Hematopoietic multipotent progenitor cell treated with erythropoietin and hydrocortisone succinate and interleukin-3 and kit ligand, for 8 days (in vitro differentiated cells): ENCODE data around the gene IDH3G.

Experiments used
- DNase-seq: peaks from one replicate; pipeline ENCODE4 v3.0.0-alpha.2; 2015

The IDH3G gene

GRCh38 chrX:153784325-153784967, 9.7 kb downstream of the IDH3G start:
- no peak for DNase-seq

GRCh38 chrX:153783378-153784013, 10.7 kb downstream of the IDH3G start:
- no peak for DNase-seq

GRCh38 chrX:153782871-153783270, 11.3 kb downstream of the IDH3G start:
- no peak for DNase-seq

GRCh38 chrX:153782313-153782712, 11.9 kb downstream of the IDH3G start:
- no peak for DNase-seq

GRCh38 chrX:153781428-153782047, 12.6 kb downstream of the IDH3G start:
- DNase-seq = no peak

GRCh38 chrX:153780678-153781427, 13.3 kb downstream of the IDH3G start, which contains the start of gene SRPK3:
TSS of gene SRPK3 (plus strand) at chrX:153781041. CDS start at chrX:153781087, 46 bp downstream.
- no peak for DNase-seq

- no peak for DNase-seq
These were observed 14.1 kb downstream of the IDH3G start for GRCh38 chrX:153779891-153780677.

GRCh38 chrX:153778684-153779101, 15.5 kb downstream of the IDH3G start:
- DNase-seq = no peak

- DNase-seq = no peak
These were observed 16.0 kb downstream of the IDH3G start for GRCh38 chrX:153778181-153778580.

- no peak for DNase-seq
These were observed 16.7 kb downstream of the IDH3G start for GRCh38 chrX:153777261-153778090.

GRCh38 chrX:153776611-153777045, 17.5 kb downstream of the IDH3G start:
- no peak for DNase-seq

GRCh38 chrX:153776120-153776599, 18.0 kb downstream of the IDH3G start:
- no peak for DNase-seq

GRCh38 chrX:153775293-153776119, 18.7 kb downstream of the IDH3G start:
- DNase-seq = no peak

- DNase-seq = no peak
These were observed 19.4 kb downstream of the IDH3G start for GRCh38 chrX:153774576-153775292.

GRCh38 chrX:153773741-153774575, 20.2 kb downstream of the IDH3G start:
- no peak for DNase-seq

- no peak for DNase-seq
These were observed 21.0 kb downstream of the IDH3G start for GRCh38 chrX:153773218-153773611.

GRCh38 chrX:153772316-153773217, 21.6 kb downstream of the IDH3G start:
- DNase-seq = no peak
